ENCODE measurements around the gene TRPT1. TPM values are rescaled to one million over a fixed set of nuclear protein-coding genes. Genes with fewer than 3 reads are reported as not detected.
A peak's percentile ranks its signal among the peaks of the same experiment; 100 is the strongest.

Gene TRPT1
- total and polyA plus RNA-seq, 9 of the 15 experiments (the other 6 are each of a cell fraction or from before 2014, with no cell fraction given), result 4.6 to 41.7 (median 23.1) TPM

DNA sequence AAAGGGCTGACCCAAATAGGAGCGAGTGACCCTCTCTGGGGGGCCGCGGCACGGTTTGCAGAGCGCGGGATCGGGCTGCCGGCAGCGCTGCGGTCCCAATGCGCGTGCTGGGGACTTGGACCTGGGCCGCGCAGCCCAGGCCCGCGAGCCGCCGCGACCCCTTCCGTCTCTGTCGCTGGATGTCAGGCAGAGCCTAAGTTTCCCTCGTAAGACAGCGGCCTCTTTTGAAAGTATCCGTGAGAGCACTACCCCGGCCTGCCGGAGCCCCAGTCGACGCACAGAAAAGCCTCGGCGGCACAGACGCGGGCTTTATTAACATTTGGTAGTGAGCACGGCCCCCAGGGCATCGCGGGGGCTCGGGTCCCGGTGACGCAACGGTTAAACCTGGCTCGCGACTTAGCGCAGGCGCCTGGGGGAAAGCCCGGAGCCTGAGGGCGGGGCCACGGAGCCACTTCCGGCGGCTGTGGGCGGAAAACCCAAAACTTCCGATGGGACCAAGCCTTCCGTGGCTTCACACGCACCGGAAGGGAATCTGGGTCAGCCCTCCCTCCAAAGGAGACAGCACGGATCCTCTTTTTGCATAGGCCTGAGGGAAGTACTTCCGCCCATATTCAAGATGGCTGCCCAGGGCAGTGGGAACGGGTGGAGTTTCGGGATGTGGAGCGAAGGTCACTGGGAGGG is 43.7 kb upstream of the TRPT1 start (continued):
- TF ChIP-seq, protein P1, sequence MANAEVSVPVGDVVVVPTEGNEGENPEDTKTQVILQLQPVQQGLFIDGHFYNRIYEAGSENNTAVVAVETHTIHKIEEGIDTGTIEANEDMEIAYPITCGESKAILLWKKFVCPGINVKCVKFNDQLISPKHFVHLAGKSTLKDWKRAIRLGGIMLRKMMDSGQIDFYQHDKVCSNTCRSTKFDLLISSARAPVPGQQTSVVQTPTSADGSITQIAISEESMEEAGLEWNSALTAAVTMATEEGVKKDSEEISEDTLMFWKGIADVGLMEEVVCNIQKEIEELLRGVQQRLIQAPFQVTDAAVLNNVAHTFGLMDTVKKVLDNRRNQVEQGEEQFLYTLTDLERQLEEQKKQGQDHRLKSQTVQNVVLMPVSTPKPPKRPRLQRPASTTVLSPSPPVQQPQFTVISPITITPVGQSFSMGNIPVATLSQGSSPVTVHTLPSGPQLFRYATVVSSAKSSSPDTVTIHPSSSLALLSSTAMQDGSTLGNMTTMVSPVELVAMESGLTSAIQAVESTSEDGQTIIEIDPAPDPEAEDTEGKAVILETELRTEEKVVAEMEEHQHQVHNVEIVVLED (CRISPR knock-in tag; IDR thresholded peaks at IDR 0.05), result 0 out of 2 replicates have a peak, but pooled peaks have one; percentile 4
- TF ChIP-seq CHD2 (IDR thresholded peaks at IDR 0.05; ENCODE audit: low read depth, low read length) (no peak), NR4A1 (CRISPR knock-in tag; IDR thresholded peaks at IDR 0.05) (no peak), NR4A1 (tag; IDR thresholded peaks at IDR 0.05) (no peak), SREBF2 (CRISPR knock-in tag; IDR thresholded peaks at IDR 0.05) (no peak), KLF13 (tag; IDR thresholded peaks at IDR 0.05; ENCODE audit: borderline replicate concordance, low read depth) (no peak), SREBF1 (IDR thresholded peaks at IDR 0.05; ENCODE audit: borderline replicate concordance, low read depth, low read length) (0 out of 2 replicates have a peak, but pooled peaks have one; percentile 63), ZNF121 (CRISPR knock-in tag; conservative IDR thresholded peaks at IDR 0.05) (no peak), FUS (optimal IDR thresholded peaks at IDR 0.05; ENCODE audit: low read depth, low read length) (peak; percentile 32)
- TF ChIP-seq, protein P2, sequence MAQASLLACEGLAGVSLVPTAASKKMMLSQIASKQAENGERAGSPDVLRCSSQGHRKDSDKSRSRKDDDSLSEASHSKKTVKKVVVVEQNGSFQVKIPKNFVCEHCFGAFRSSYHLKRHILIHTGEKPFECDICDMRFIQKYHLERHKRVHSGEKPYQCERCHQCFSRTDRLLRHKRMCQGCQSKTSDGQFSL (CRISPR knock-in tag; IDR thresholded peaks at IDR 0.05), result no peak
- TF ChIP-seq, protein P2 (tag; IDR thresholded peaks at IDR 0.05), result peak in 1 of 2 experiments; percentile 44; a peak in 1 of 4 replicates
- TF ChIP-seq, protein P3, sequence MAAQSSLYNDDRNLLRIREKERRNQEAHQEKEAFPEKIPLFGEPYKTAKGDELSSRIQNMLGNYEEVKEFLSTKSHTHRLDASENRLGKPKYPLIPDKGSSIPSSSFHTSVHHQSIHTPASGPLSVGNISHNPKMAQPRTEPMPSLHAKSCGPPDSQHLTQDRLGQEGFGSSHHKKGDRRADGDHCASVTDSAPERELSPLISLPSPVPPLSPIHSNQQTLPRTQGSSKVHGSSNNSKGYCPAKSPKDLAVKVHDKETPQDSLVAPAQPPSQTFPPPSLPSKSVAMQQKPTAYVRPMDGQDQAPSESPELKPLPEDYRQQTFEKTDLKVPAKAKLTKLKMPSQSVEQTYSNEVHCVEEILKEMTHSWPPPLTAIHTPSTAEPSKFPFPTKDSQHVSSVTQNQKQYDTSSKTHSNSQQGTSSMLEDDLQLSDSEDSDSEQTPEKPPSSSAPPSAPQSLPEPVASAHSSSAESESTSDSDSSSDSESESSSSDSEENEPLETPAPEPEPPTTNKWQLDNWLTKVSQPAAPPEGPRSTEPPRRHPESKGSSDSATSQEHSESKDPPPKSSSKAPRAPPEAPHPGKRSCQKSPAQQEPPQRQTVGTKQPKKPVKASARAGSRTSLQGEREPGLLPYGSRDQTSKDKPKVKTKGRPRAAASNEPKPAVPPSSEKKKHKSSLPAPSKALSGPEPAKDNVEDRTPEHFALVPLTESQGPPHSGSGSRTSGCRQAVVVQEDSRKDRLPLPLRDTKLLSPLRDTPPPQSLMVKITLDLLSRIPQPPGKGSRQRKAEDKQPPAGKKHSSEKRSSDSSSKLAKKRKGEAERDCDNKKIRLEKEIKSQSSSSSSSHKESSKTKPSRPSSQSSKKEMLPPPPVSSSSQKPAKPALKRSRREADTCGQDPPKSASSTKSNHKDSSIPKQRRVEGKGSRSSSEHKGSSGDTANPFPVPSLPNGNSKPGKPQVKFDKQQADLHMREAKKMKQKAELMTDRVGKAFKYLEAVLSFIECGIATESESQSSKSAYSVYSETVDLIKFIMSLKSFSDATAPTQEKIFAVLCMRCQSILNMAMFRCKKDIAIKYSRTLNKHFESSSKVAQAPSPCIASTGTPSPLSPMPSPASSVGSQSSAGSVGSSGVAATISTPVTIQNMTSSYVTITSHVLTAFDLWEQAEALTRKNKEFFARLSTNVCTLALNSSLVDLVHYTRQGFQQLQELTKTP (IDR thresholded peaks at IDR 0.05; ENCODE audit: low read depth in 1 of 2, partially characterized antibody in 2 of 2), result no peak
- TF ChIP-seq, protein P4, sequence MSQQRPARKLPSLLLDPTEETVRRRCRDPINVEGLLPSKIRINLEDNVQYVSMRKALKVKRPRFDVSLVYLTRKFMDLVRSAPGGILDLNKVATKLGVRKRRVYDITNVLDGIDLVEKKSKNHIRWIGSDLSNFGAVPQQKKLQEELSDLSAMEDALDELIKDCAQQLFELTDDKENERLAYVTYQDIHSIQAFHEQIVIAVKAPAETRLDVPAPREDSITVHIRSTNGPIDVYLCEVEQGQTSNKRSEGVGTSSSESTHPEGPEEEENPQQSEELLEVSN (IDR thresholded peaks at IDR 0.05; ENCODE audit: borderline replicate concordance in 1 of 2, extremely low read depth in 1 of 2, insufficient read depth in 1 of 2, insufficient read length in 1 of 2, low read depth in 1 of 2, low read length in 1 of 2, poor library complexity in 1 of 2, severe bottlenecking in 1 of 2), result peak; percentile 52 to 66
- TF ChIP-seq, protein P5, sequence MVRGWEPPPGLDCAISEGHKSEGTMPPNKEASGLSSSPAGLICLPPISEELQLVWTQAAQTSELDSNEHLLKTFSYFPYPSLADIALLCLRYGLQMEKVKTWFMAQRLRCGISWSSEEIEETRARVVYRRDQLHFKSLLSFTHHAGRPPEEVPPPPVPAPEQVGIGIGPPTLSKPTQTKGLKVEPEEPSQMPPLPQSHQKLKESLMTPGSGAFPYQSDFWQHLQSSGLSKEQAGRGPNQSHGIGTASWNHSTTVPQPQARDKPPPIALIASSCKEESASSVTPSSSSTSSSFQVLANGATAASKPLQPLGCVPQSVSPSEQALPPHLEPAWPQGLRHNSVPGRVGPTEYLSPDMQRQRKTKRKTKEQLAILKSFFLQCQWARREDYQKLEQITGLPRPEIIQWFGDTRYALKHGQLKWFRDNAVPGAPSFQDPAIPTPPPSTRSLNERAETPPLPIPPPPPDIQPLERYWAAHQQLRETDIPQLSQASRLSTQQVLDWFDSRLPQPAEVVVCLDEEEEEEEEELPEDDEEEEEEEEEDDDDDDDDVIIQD (CRISPR knock-in tag; IDR thresholded peaks at IDR 0.05), result no peak
